ENCODE measurements around the gene FHOD3.

DNA sequence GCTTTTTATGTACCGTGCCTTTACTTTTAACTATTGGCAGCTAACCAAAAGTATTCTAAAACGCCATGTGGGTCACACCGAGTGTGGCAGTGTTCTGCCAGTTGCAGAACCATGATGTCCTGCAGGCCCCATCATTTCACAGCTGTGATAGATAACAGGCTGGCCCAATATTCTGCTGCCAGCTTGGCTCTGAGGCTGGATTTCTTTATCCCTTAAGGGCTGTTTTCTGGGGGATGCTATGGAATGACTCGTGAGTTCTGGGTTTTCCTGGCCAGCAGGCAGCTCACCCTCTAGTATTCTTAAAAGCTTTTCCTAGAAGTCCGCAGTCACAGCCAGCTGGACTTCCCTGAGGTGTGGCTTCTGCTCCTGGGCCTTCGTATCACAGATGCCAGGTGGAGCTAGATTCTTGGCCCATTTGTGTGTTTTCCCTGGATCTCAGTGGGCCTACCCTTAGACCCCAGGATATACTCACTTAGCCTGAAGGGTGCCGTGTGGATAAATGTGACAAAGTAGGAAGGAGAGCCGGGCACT lies 41.0 kb downstream of the FHOD3 start:
- TF ChIP-seq, protein P1, sequence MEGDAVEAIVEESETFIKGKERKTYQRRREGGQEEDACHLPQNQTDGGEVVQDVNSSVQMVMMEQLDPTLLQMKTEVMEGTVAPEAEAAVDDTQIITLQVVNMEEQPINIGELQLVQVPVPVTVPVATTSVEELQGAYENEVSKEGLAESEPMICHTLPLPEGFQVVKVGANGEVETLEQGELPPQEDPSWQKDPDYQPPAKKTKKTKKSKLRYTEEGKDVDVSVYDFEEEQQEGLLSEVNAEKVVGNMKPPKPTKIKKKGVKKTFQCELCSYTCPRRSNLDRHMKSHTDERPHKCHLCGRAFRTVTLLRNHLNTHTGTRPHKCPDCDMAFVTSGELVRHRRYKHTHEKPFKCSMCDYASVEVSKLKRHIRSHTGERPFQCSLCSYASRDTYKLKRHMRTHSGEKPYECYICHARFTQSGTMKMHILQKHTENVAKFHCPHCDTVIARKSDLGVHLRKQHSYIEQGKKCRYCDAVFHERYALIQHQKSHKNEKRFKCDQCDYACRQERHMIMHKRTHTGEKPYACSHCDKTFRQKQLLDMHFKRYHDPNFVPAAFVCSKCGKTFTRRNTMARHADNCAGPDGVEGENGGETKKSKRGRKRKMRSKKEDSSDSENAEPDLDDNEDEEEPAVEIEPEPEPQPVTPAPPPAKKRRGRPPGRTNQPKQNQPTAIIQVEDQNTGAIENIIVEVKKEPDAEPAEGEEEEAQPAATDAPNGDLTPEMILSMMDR (IDR thresholded peaks at IDR 0.05) = no peak
- no peak for TF ChIP-seq POLR2A (IDR thresholded peaks at IDR 0.05)

All from uterus (tissue), 2 donors.